Ishikawa (cell line): ENCODE results near the gene NCOA7.

ENCODE experiments used
- CEBPB ChIP-seq: IDR thresholded peaks from 2 replicates; pipeline ENCODE4 v1.6.1; 2012
- CREB1 ChIP-seq: IDR thresholded peaks from 2 replicates; pipeline ENCODE4 v1.6.1; 2012; ENCODE audit warnings: low read depth
- EGR1 ChIP-seq: IDR thresholded peaks from 2 replicates; pipeline ENCODE4 v1.6.1; 2012
- EP300 ChIP-seq: IDR thresholded peaks from 2 replicates; pipeline ENCODE4 v1.6.1; 2012; ENCODE audit warnings: borderline replicate concordance
- RAD21 ChIP-seq: IDR thresholded peaks from 2 replicates; pipeline ENCODE4 v1.6.1; 2012; ENCODE audit warnings: low read depth
- TAF1 ChIP-seq: IDR thresholded peaks from 2 replicates; pipeline ENCODE4 v1.6.1; 2012; ENCODE audit warnings: low read depth, mild to moderate bottlenecking
- TCF12 ChIP-seq: IDR thresholded peaks from 2 replicates; pipeline ENCODE4 v1.6.1; 2012; ENCODE audit warnings: low read depth
- TEAD4 ChIP-seq: IDR thresholded peaks from 2 replicates; pipeline ENCODE4 v1.6.1; 2012
- YY1 ChIP-seq: IDR thresholded peaks from 2 replicates; pipeline ENCODE4 v1.6.1; 2012; ENCODE audit warnings: low read depth
- ZBTB7A ChIP-seq: IDR thresholded peaks from 2 replicates; pipeline ENCODE4 v1.6.1; 2012; ENCODE audit warnings: low read depth
- TF ChIP-seq, protein P1 (sequence below): IDR thresholded peaks from 2 replicates; pipeline ENCODE4 v1.6.1; 2012
- TF ChIP-seq, protein P2 (sequence below): IDR thresholded peaks from 2 replicates; pipeline ENCODE4 v1.6.1; 2012; ENCODE audit warnings: low read depth, mild to moderate bottlenecking
- TF ChIP-seq, protein P3 (sequence below): IDR thresholded peaks from 2 replicates; pipeline ENCODE4 v1.6.1; 2012

DNA sequence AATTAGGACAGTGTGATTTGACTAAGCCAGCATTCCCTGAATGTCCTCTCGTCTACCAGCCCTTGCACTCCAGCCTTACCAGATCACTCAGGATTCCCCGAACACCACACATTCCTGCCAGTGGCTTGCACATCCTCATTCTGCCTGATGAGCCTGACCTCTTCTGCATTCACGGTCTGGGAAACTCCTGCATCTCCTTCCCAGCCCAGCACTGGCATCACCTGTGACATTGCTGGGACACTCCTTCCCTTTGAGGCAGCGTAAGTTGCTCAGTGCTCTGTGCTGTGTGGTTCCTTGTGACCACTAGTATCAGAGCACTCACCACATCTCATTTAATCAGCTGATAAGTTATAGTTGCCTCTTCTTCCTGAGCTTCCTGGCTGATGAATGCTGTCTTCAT, 17.3 kb downstream of the NCOA7 start:
- TF ChIP-seq, protein P1, sequence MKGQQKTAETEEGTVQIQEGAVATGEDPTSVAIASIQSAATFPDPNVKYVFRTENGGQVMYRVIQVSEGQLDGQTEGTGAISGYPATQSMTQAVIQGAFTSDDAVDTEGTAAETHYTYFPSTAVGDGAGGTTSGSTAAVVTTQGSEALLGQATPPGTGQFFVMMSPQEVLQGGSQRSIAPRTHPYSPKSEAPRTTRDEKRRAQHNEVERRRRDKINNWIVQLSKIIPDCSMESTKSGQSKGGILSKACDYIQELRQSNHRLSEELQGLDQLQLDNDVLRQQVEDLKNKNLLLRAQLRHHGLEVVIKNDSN, result no peak
- TF ChIP-seq YY1 (no peak), TEAD4 (no peak), EP300 (no peak), TAF1 (no peak), RAD21 (no peak), CREB1 (no peak), CEBPB (no peak), TCF12 (no peak), ZBTB7A (no peak), EGR1 (no peak)
- TF ChIP-seq, protein P2, sequence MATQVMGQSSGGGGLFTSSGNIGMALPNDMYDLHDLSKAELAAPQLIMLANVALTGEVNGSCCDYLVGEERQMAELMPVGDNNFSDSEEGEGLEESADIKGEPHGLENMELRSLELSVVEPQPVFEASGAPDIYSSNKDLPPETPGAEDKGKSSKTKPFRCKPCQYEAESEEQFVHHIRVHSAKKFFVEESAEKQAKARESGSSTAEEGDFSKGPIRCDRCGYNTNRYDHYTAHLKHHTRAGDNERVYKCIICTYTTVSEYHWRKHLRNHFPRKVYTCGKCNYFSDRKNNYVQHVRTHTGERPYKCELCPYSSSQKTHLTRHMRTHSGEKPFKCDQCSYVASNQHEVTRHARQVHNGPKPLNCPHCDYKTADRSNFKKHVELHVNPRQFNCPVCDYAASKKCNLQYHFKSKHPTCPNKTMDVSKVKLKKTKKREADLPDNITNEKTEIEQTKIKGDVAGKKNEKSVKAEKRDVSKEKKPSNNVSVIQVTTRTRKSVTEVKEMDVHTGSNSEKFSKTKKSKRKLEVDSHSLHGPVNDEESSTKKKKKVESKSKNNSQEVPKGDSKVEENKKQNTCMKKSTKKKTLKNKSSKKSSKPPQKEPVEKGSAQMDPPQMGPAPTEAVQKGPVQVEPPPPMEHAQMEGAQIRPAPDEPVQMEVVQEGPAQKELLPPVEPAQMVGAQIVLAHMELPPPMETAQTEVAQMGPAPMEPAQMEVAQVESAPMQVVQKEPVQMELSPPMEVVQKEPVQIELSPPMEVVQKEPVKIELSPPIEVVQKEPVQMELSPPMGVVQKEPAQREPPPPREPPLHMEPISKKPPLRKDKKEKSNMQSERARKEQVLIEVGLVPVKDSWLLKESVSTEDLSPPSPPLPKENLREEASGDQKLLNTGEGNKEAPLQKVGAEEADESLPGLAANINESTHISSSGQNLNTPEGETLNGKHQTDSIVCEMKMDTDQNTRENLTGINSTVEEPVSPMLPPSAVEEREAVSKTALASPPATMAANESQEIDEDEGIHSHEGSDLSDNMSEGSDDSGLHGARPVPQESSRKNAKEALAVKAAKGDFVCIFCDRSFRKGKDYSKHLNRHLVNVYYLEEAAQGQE, result no peak
- TF ChIP-seq, protein P3, sequence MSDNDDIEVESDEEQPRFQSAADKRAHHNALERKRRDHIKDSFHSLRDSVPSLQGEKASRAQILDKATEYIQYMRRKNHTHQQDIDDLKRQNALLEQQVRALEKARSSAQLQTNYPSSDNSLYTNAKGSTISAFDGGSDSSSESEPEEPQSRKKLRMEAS, result no peak
